Neural cell (in vitro differentiated cells): Measurements from ENCODE around the gene TYSND1. TPM values are rescaled to one million over a fixed set of nuclear protein-coding genes. Genes with fewer than 3 reads are reported as not detected.

Experiments used
- H2AFZ ChIP-seq: fragments of 200-600, 300-800 bp; sonication (generic), shearing (Covaris generic); 2 replicates; pipeline ENCODE4 v1.6.0; 2014; ENCODE audit warnings: low read depth, mild to moderate bottlenecking, antibody characterized with exemption, low read length, moderate library complexity
- H3F3A ChIP-seq: fragments of 200-600 bp; shearing (Covaris generic); 2 replicates; pipeline ENCODE4 v1.6.1; 2016; ENCODE audit warnings: mild to moderate bottlenecking, moderate library complexity, mixed read lengths, antibody characterized with exemption, low read length; ENCODE audit not compliant: insufficient read depth, poor library complexity, severe bottlenecking
- H3K27ac ChIP-seq: fragments of 200-600, 300-800 bp; sonication (generic), shearing (Covaris generic); 2 replicates; pipeline ENCODE4 v1.5.1; 2014; ENCODE audit warnings: mild to moderate bottlenecking, low read length, moderate library complexity
- H3K27me3 ChIP-seq: fragments of 300-800, 200-600 bp; sonication (generic), shearing (Covaris generic); 2 replicates; pipeline ENCODE4 v1.6.0; 2014; ENCODE audit warnings: mild to moderate bottlenecking, low read depth, low read length, moderate library complexity; ENCODE audit not compliant: insufficient read depth
- H3K36me3 ChIP-seq: fragments of 300-800, 200-600 bp; sonication (generic), shearing (Covaris generic); 2 replicates; pipeline ENCODE4 v1.5.1; 2014; ENCODE audit warnings: mild to moderate bottlenecking, antibody characterized with exemption, low read length, moderate library complexity; ENCODE audit not compliant: insufficient read depth
- H3K4me2 ChIP-seq: fragments of 300-800, 200-600 bp; sonication (generic), shearing (Covaris generic); 2 replicates; pipeline ENCODE4 v1.6.0; 2014; ENCODE audit warnings: mild to moderate bottlenecking, low read length
- H3K4me3 ChIP-seq: fragments of 300-800, 200-600 bp; sonication (generic), shearing (Covaris generic); 2 replicates; pipeline ENCODE4 v1.5.1; 2014; ENCODE audit warnings: mild to moderate bottlenecking, low read length, moderate library complexity
- H3K79me2 ChIP-seq: fragments of 200-600 bp; shearing (Covaris generic); replicated peaks from 2 replicates; pipeline ENCODE4 v1.6.0; 2014; ENCODE audit warnings: mild to moderate bottlenecking, low read length, moderate library complexity; ENCODE audit not compliant: insufficient read depth
- H3K9ac ChIP-seq: fragments of 300-800, 200-600 bp; sonication (generic), shearing (Covaris generic); 2 replicates; pipeline ENCODE4 v1.6.1; 2016; ENCODE audit warnings: mild to moderate bottlenecking, low read length, mixed read lengths
- H3K9me2 ChIP-seq: fragments of 200-600 bp; shearing (Covaris generic); 2 replicates; pipeline ENCODE4 v1.6.1; 2016; ENCODE audit warnings: mild to moderate bottlenecking, low read length, mixed read lengths; ENCODE audit not compliant: insufficient read depth
- H3K9me3 ChIP-seq: fragments of 200-600, 300-800 bp; sonication (generic), shearing (Covaris generic); 2 replicates; pipeline ENCODE4 v1.6.1; 2016; ENCODE audit warnings: mild to moderate bottlenecking, mixed run types, low read length, moderate library complexity, mixed read lengths
- H4K20me1 ChIP-seq: fragments of 200-600 bp; shearing (Covaris generic); 2 replicates; pipeline ENCODE4 v1.6.1; 2016; ENCODE audit warnings: mild to moderate bottlenecking, mixed run types; ENCODE audit not compliant: insufficient read depth
- EP300 ChIP-seq: fragments of 450-650 bp; conservative IDR thresholded peaks from 2 replicates; pipeline ENCODE4 v1.6.1; 2014; ENCODE audit warnings: antibody characterized with exemption, mild to moderate bottlenecking, moderate library complexity; ENCODE audit not compliant: poor library complexity, severe bottlenecking
- EZH2 ChIP-seq: fragments of 200-600, 300-800 bp; shearing (Covaris generic), sonication (generic); IDR thresholded peaks from 2 replicates; pipeline ENCODE4 v1.6.1; 2014; ENCODE audit warnings: antibody characterized with exemption, low read length, borderline replicate concordance, mild to moderate bottlenecking; ENCODE audit not compliant: insufficient read depth, poor library complexity, severe bottlenecking
- MXI1 ChIP-seq: fragments of 450-650 bp; conservative IDR thresholded peaks from 2 replicates; pipeline ENCODE4 v1.6.1; 2014; ENCODE audit warnings: antibody characterized with exemption, mild to moderate bottlenecking; ENCODE audit not compliant: poor library complexity, severe bottlenecking
- POLR2AphosphoS5 ChIP-seq: IDR thresholded peaks from 2 replicates; pipeline ENCODE4 v1.6.1; 2012
- RAD21 ChIP-seq: fragments of 450-650 bp; conservative IDR thresholded peaks from 2 replicates; pipeline ENCODE4 v1.6.1; 2014; ENCODE audit warnings: antibody characterized with exemption, mild to moderate bottlenecking, moderate library complexity
- SMC3 ChIP-seq: fragments of 450-650 bp; conservative IDR thresholded peaks from 2 replicates; pipeline ENCODE4 v1.6.1; 2014; ENCODE audit warnings: antibody characterized with exemption, mild to moderate bottlenecking, moderate library complexity; ENCODE audit not compliant: poor library complexity
- TAF1 ChIP-seq: IDR thresholded peaks from 2 replicates; pipeline ENCODE4 v1.6.1; 2012; ENCODE audit warnings: low read depth
- polyA plus RNA-seq: library from polyadenylated mRNA; depleted of rRNA; stranded (reverse); fragments of >200 nt; gene quantifications from 2 replicates; pipeline ENCODE4 v1.2.3, GENCODE V29; 2014
- TF ChIP-seq, protein P1 (sequence below): IDR thresholded peaks from 2 replicates; pipeline ENCODE4 v1.6.1; 2012; ENCODE audit warnings: borderline replicate concordance
- TF ChIP-seq, protein P2 (sequence below): fragments of 450-650 bp; IDR thresholded peaks from 2 replicates; pipeline ENCODE4 v1.5.1; 2014; ENCODE audit warnings: antibody characterized with exemption, mild to moderate bottlenecking, moderate library complexity; ENCODE audit not compliant: poor library complexity, severe bottlenecking

TYSND1 gene
- polyA plus RNA-seq, 1 donor from 2014 or later, result 10.3 TPM

DNA sequence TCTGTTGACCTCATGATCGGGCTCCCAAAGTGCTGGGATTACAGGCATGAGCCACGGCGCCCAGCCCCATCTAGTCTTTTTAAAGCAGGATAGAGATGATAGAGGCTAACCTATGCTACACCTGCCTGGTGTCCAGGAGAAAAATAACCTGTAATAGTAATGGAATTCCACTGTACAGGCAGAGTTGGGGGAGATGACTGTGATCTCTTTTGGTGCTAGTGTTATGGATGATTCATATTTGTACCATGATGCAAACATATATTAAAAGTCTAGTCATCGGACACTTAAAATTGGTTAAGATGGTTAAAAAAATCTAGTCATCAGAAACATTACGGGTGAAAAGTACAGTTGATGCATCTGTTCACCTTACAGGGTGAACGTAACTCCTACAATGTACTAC lies 29.9 kb upstream of the TYSND1 start:
- no peaks in the 10 kb centered on the region for H3K27me3 ChIP-seq
- no peaks in the 10 kb centered on the region for H3K9me3 ChIP-seq
- H3K4me2 ChIP-seq, result no peak overlapping the region
- no peaks in the 10 kb centered on the region for H4K20me1 ChIP-seq
- H3F3A ChIP-seq, result no peaks in the 10 kb centered on the region
- H3K4me3 ChIP-seq, result no peak overlapping the region
- TF ChIP-seq, protein P1, sequence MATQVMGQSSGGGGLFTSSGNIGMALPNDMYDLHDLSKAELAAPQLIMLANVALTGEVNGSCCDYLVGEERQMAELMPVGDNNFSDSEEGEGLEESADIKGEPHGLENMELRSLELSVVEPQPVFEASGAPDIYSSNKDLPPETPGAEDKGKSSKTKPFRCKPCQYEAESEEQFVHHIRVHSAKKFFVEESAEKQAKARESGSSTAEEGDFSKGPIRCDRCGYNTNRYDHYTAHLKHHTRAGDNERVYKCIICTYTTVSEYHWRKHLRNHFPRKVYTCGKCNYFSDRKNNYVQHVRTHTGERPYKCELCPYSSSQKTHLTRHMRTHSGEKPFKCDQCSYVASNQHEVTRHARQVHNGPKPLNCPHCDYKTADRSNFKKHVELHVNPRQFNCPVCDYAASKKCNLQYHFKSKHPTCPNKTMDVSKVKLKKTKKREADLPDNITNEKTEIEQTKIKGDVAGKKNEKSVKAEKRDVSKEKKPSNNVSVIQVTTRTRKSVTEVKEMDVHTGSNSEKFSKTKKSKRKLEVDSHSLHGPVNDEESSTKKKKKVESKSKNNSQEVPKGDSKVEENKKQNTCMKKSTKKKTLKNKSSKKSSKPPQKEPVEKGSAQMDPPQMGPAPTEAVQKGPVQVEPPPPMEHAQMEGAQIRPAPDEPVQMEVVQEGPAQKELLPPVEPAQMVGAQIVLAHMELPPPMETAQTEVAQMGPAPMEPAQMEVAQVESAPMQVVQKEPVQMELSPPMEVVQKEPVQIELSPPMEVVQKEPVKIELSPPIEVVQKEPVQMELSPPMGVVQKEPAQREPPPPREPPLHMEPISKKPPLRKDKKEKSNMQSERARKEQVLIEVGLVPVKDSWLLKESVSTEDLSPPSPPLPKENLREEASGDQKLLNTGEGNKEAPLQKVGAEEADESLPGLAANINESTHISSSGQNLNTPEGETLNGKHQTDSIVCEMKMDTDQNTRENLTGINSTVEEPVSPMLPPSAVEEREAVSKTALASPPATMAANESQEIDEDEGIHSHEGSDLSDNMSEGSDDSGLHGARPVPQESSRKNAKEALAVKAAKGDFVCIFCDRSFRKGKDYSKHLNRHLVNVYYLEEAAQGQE, result no peak
- TF ChIP-seq EP300 (no peak), RAD21 (no peak), MXI1 (no peak), TAF1 (no peak), EZH2 (no peak), SMC3 (no peak), POLR2AphosphoS5 (no peak)
- TF ChIP-seq, protein P2, sequence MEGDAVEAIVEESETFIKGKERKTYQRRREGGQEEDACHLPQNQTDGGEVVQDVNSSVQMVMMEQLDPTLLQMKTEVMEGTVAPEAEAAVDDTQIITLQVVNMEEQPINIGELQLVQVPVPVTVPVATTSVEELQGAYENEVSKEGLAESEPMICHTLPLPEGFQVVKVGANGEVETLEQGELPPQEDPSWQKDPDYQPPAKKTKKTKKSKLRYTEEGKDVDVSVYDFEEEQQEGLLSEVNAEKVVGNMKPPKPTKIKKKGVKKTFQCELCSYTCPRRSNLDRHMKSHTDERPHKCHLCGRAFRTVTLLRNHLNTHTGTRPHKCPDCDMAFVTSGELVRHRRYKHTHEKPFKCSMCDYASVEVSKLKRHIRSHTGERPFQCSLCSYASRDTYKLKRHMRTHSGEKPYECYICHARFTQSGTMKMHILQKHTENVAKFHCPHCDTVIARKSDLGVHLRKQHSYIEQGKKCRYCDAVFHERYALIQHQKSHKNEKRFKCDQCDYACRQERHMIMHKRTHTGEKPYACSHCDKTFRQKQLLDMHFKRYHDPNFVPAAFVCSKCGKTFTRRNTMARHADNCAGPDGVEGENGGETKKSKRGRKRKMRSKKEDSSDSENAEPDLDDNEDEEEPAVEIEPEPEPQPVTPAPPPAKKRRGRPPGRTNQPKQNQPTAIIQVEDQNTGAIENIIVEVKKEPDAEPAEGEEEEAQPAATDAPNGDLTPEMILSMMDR, result no peak
- no peaks in the 10 kb centered on the region for H3K9me2 ChIP-seq
- H3K36me3 ChIP-seq, result no peaks in the 10 kb centered on the region
- H3K9ac ChIP-seq, result no peak overlapping the region
- H2AFZ ChIP-seq, result no peak overlapping the region
- no peaks in the 10 kb centered on the region for H3K79me2 ChIP-seq
- H3K27ac ChIP-seq, result no peak overlapping the region

DNA sequence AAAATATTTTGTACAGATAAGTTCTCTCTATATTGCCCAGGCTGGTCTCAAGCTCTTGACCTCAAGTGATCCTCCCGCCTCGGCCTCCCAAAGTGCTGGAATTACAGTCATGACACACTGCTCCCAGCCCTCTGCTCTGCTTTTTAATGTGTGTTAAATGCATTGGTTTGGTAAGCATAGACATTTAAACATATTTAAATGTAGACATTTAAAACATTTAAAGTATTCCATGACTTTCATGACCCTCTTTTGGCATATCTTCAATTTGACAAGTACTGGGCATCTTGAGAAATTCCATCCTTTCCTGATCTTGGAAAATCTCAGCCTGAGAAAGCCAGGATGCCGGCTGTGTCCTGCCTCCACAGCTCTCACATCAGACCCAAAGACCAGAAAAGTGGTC lies 29.0 kb upstream of the TYSND1 start:
- Histone ChIP-seq H2AFZ (no peak overlapping the region), H3K9me3 (no peaks in the 10 kb centered on the region), H3F3A (no peaks in the 10 kb centered on the region), H3K27me3 (no peaks in the 10 kb centered on the region), H3K4me2 (no peak overlapping the region), H3K4me3 (no peak overlapping the region), H3K9ac (no peak overlapping the region), H3K79me2 (no peaks in the 10 kb centered on the region), H3K27ac (no peak overlapping the region), H4K20me1 (no peaks in the 10 kb centered on the region), H3K9me2 (no peaks in the 10 kb centered on the region), H3K36me3 (no peaks in the 10 kb centered on the region)
- no peak for TF ChIP-seq RAD21
- TF ChIP-seq SMC3, result no peak
- TF ChIP-seq, protein P1, result no peak
- TF ChIP-seq TAF1, result no peak
